ENCODE data around the gene SMC2.

Gene SMC2

DNA sequence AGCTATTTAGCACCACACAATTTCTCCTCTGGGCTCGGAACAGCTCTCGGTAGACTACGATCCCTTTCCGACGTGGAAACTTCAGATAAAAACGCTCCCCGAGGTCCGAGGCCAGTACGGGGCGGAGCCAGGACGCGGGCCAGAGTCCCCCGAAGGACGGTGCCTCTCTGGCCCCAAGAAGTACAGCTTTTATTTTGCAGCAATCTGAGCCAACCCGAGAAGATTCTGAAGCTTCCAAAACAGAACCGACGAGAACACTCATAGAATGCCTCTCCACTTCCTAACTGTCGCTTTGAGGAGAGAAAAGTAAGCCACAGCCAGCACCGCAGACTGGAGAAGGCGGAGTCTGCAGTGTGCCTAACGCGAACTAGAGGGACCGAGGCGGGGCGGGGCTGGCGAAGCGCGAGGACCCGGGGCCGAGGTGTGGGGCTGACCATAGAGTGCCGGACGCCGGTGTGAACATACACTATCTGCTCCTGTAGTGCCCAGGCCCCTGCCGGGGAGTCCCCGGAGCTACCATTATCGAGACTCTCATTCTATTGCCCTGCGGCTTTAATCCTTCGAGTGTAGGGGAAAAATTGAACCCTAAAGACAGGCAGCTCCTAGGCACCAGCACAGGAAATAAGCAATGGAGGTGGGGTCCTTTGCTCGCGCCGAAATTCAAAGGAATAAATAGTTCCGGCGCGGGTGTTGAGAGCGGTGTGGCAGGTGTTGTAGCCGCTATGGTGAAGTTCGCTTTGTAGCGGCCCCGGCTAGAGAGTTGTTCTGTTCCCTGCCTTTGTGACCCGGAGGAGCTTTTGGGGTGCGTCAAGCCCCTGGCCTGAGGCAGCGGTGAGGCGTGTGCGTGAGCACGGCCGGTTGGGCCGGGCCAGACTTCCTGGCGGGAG, at the start of gene SMC2:
SMC2 (plus strand) TSS at position 663 of the 887 bp plus-strand sequence. CDS start 1,076 bp downstream, outside the sequence.
- DNase-seq = peak; percentile 82 to 100 (median 99)

DNA sequence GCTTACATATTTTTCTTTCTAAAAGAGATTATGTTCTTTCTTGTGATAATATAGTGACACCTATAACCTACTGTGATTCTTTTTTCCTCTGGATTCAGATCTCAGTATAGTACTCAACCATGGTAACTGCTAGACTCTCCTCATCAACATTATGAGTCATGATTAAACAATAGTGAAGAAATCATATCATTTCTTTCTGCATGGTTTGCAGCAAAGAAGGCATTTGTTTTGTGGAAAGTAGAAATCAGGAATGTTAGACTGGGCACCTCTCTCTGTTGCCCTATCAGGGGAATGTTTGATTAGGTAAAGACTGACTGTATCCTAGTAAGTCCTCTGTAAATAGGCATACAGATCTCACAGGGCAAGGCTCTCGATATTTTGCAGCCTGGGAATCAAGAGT, 25.6 kb upstream of the SMC2 start:
- peak in 1 of 3 experiments; percentile 15 for DNase-seq

DNA sequence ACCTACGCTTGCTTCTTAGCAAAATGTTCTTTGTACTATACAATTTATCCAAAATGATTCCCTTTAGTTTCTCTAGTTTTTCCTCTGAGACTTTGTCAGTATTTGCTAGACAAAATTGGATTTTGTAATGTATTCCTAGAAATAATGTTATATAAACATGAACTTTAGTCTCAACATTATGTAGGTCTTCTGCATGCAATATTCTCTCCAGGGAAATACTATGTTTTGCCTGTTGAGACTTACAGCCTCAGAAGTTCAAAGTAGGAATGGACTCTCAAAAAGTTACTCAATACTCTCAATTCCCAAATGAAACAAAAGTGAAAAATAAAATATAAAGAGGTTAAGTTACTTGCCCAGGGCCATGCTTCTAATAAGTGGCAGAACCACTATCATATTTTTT, 24.8 kb upstream of the SMC2 start:
- DNase-seq = no peak

- no peak for DNase-seq
These were observed 22.5 kb upstream of the SMC2 start for GRCh38 chr9:104071589-104071988.

DNA sequence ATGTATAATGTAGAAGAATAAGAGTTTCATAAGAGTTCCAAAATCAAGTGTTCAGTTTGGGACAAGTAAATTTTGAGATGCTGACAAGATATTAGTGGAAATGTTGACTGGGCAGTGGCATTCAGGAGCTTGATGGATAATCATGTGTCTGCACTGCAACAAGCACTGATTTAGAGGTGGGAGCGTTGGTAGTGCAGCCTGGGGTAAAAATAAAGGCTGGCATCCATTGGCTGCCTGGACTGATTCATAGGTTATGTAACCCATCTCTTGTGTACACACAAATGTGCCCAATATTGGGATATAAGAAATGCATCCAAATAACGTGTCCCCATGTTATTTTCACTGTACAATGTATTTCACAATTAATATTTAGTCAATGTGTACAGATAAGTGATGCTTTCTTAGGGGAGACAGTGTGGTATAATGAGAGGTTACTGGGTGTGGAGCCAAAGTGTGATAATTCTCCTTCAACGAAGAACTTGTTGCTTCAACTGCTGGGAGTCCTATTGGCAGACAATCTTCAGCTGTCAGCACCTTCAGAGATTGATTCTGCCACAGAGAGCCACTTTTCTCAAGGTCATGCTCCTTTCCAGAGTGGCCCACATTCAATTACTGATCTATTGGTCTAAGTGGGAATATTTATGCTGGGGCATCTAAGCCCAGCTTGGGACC, 20.9 kb upstream of the SMC2 start:
- no peak for DNase-seq

- DNase-seq = no peak
These were observed 20.4 kb upstream of the SMC2 start for GRCh38 chr9:104073770-104074133.

GRCh38 chr9:104074876-104075275, 19.2 kb upstream of the SMC2 start:
- no peak for DNase-seq

DNA sequence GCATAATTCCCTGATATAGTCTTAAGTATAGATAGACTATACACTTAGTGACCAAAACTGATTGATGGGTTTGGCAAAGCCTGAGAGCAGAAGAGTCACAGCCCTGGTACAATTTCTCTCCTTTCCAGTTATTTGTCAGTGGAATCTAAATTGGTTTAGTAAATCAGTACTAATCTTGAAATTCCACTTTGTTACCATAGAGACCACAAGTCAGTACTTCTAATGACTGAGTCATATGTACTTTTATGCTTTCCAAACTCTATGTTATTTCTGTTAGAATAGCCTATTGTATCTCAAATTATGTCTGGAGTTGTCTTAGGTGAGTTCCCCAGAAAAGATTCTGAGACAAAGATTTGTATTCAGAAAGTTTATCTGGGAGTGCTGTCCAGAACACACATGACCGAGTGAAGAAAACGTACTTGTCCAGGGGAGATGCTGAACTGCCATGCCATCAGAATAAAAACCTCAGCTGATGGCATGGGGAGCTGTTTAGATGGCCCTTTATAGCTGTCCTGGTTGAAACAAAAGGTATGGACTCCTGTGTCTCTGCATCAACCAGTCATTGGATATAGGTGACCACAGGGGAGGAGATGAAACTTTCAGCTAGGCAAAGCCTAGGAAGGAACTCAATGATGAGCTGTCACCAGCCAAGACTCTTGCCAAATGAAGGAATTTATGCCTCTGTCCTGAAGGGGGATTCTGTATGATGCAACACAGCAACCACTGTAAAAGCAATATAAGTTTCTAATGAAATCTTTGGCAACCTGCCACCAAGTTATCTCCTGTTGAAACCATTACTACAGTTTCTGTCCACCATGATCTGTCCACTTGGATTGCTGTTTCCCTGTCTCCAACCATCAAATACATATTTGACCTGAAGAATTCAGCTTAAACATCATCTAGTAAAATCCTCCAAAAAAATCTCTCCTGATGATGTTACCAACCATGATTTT, 18.0 kb upstream of the SMC2 start:
- no peak for DNase-seq

DNA sequence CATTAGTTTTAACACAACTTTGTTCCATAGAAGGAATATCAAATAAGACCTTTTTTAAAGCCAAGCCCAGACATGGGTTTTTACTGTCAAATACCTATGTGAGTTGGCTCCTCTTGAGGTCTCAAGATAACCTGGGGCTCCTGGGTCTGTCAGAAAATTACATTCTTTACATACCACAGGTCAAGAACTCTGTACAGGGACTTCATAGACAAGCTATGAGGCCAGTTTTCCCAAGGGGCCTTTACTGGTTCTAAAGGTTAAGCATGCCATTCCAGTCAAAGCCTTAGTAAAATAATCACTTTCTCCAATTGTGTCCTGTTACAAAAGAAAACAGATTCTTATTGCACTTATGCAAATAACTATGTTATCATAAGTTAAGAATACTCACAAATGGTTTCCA, 15.5 kb upstream of the SMC2 start:
- no peak for DNase-seq

DNA sequence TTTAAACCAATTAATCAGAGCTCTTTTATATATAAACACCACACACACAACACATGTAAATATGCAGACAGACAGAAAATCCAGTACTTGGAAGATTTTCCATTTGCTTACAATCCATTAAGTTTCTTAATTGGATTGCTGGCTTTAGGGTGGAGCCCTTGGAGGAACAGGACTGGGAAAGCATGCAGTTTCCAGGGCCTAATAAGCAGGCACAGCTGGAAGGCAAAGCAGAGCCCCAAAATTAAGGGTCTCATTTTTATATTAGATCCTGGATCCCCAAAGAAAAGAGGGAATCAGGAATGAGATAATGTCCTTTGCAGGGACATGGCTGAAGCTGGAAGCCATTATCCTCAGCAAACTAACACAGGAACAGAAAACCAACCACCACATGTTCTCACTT, 13.1 kb upstream of the SMC2 start:
- DNase-seq = no peak

- no peak for DNase-seq
These were observed 11.9 kb upstream of the SMC2 start for GRCh38 chr9:104082168-104082567.

DNA sequence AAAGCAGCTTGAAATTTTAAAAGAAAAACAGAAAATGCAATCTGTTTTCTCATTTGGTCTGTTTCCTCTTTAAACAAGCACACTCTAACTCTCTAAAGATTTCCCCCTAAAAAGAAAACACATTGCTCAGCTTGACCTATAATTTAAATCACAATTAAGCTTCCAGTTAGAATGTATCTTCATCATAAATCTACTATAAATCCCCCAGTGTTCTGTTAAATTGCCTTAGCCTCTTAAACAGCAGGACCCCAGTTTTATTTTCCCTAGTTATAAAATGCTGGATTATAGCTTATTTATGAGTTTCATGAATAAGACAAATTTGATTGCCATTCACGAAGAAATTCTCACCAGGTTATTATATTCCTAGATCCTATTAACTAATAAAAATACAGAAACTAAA, 8.6 kb upstream of the SMC2 start:
- DNase-seq = peak in 1 of 3 experiments; percentile 41

DNA sequence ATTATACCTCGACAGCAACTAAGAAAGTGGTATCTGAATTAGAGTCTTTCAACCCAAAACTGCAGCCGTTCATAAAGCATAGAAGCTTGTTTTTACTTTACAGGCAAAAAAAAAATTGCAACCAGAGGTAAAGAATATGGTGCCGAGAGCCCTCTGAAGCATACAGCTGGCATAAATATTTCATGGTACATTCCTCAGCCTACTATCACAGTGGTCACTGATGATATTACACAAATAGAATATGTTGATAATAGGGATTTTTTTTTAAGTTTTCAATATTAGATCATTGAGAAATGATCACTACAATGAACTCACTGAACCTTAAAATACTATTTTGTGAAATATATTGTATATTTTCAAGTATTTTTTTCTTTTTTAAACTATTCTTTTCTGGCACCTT, 6.2 kb upstream of the SMC2 start:
- no peak for DNase-seq

GRCh38 chr9:104088416-104088815, 5.7 kb upstream of the SMC2 start:
- no peak for DNase-seq

GRCh38 chr9:104090578-104090977, 3.5 kb upstream of the SMC2 start:
- peak in 1 of 3 experiments; percentile 4 for DNase-seq

GRCh38 chr9:104091116-104091515, 3.0 kb upstream of the SMC2 start:
- DNase-seq = peak; percentile 30 to 93 (median 64)

DNA sequence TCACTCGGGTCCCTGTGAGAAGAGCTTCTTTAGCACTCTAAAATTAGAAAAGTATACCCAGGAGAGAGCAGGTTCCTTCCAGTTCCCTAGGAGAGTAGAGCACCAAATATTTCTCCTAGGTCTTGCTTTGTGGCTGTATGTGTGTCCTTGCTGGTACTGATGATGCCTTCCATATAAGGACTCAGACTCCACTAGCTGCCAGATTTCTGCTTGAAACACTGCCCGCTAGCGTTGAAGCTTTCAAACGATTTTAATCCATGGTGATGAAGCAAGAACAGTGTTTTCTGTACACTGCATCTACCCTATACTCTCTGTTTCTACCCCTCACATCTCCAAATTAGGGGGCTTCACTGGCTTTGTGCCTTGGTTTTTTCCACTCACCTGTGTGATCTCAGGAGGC, 2.4 kb upstream of the SMC2 start:
- DNase-seq = peak; percentile 42 to 70 (median 44)

DNA sequence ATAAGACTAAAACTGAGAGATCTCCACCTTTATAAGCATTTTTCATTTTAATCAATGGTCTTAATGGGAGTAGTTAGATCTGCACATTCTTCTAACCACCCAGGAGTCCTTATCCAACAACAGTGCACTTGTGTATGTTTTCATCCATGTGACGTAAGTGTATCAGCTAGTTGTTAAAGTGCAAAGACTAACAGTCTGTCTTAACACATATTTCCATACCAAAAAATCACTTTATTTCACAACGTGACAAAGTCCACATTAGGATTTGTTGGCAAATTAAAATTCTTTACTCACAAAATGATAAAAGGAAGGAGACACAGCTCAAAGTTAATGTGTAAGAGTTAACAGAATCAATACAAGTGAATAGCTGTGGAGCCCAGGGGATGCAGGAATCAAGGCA, 1.9 kb upstream of the SMC2 start:
- DNase-seq = no peak

GRCh38 chr9:104092875-104093600, 1.1 kb upstream of the SMC2 start:
- DNase-seq = peak in 2 of 3 experiments; percentile 62 to 87

- peak in 2 of 3 experiments; percentile 83 to 93 for DNase-seq
These were observed 466 bp downstream of the SMC2 start for GRCh38 chr9:104094534-104095015.

DNA sequence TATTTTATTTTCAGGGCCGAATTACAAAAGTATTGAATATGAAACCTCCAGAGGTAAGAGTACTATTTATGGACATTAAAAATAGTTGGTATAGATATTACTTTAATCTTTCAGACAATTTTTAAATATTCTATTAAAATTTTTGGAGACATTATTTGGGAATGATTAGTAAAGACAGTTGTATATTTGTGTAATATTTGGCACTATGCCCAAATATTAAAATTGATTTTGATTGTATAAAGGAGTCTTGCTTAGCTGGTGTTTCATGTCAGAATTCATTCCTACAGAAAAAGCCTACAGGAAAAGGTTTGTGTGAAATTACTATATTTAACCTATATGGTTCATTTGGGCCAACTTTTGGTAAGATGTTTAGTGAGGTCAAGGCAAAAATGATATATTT, 5.5 kb downstream of the SMC2 start:
- no peak for DNase-seq

DNA sequence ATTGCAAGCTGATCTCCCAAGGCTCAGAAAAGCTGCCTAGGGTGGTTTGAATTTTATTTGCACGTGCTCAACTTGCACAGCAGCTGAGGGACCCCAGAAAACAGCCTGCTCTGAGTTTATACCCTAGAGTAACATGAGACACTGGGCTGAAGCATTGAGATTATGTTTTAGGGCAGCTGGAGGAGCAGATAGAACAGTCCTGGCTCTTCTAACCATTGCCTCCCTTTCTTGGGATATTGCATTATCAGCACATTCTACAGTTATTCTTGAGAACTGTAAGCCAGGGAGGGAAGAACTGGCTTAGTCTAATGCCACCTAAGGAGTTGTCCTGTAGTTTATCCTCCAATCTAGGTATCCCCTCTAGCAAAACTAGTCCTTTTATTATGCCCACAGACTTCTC, 10.3 kb downstream of the SMC2 start:
- DNase-seq = no peak

Data from NCI-H1417 (cell line).